ENCODE measurements around the gene CD47.

The CD47 gene

DNA sequence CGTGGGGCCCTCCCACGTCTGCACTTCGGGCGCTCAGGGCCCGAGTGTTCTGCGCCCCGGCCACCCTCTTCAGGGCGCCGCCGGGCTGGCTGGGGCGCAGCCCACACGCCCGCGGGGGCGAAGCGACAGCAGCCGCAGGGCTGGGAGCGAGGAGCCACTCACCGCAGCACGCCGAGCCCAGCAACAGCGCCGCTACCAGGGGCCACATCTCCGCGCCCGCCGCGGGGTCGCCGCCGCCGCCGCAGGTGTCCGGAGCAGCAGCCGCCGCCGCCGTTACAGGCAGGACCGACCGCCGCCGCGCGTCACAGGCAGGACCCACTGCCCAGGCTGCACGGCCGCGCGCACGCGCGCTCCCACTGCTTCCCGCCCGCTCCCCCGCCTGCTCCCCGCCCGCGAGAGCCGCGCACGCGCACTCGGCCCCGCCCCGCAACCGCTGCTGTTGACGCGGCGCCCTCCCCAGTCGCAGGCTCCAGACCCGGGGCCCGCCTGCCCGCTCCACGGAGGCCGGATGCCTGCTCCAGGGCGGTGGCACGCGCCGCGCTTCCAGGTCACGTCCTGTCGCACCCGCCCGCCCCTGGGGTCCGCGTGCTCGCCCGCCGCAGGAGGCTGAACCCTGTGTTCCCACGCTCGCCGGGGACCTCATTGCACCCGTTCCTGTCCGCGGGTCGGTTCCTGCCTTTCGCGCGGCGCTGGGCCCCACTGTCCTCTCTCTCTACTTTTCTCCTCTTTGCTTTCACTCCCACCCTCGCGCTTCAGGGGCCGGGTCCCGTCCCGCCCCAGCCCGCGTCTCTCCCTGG lies at the start of gene CD47:
Gene CD47, minus strand, starts transcription at position 331 of the 797 bp plus-strand sequence. Its CDS starts 123 bp downstream, at position 208.
- DNase-seq: peak; percentile 97

DNA sequence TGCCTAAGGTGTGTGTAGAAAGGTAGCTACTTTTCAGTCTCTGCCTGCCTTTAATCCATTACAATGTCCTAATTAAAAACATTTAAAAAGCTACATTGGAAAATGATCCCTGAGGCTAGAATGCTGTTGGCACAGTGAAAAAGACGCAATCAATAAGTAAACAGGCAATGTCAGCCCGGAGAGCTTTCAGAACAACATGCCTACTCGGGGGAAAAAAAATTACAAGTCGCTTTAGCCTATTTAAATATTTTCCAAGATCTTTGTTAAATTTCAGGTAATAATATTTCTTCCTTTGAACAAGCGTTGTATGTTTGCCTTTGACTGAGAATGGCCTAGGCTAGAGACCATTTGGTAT lies 46.6 kb upstream of the CD47 start:
- no peak for DNase-seq

GRCh38 chr3:108136561-108137459 lies 46.0 kb upstream of the CD47 start:
- DNase-seq: no peak

GRCh38 chr3:108134555-108134880 lies 43.7 kb upstream of the CD47 start:
- DNase-seq: no peak

GRCh38 chr3:108133858-108134554 lies 43.2 kb upstream of the CD47 start:
- DNase-seq: peak; percentile 63

- DNase-seq: no peak
These were observed 42.2 kb upstream of the CD47 start for GRCh38 chr3:108133048-108133369.

- no peak for DNase-seq
These were observed 40.8 kb upstream of the CD47 start for GRCh38 chr3:108131475-108132134.

- DNase-seq: peak; percentile 42
These were observed 40.1 kb upstream of the CD47 start for GRCh38 chr3:108130701-108131474.

DNA sequence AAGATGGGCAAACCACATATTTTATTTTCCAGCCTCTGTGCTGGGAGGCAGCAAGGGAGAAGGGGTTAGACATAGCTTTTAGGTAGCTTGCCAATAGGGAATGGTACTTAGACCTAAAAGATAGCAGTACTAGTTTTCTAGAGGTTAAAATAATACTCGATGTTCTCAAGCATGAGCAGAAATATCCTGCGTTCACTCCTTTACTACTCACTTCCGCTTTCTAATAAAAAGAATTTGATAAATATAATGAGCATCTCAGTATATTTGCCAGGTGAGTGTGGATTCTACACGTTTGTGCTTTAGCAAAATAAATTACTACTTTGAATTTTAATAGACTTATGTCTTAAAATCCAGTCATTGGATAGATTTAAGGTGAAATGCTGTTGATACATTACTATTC lies 39.4 kb upstream of the CD47 start:
- no peak for DNase-seq

GRCh38 chr3:108127301-108127988 lies 36.6 kb upstream of the CD47 start:
- peak; percentile 86 for DNase-seq

DNA sequence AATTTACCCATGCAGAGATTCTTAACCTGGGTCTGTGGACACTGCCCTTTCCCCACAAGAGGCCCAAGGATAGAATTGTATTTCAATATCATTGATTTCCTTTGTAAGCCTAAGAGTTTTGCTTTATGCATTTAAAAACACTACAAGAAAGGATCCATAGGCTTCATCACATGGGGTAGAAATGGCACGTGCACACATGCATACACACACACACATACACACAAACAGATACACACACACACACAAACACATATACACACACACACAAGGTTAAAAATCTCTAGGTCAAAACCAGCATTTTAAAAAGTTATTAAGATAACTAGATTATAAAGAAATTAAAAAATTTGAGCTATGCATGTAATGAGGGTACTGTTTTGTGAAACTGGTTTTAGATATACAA lies 35.5 kb upstream of the CD47 start:
- no peak for DNase-seq

DNA sequence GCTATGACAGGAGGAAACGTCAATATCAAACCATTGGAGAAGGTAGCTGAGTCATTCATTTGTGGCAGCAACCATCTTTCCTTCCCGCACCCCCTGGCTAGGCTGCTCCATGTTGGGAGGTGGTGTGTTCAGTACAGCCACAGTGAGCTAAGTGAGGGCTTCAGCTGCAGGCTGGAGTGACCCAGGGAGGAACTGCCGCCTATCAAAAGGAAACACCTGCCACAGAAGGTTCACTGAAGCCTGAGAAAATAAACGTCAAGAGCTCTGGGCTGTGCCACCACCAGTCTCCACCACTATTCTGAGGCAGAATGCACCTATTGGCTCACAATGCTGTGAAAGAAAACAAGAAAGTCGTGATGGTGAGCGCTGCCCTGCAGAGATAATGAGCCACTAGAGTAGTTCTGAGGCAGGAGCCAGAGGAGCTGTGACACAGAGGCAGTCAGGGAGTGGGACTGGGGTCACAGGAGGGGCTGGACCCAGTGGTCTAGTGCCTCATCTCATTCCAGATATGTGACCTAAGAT lies 34.8 kb upstream of the CD47 start:
- DNase-seq: peak; percentile 71

DNA sequence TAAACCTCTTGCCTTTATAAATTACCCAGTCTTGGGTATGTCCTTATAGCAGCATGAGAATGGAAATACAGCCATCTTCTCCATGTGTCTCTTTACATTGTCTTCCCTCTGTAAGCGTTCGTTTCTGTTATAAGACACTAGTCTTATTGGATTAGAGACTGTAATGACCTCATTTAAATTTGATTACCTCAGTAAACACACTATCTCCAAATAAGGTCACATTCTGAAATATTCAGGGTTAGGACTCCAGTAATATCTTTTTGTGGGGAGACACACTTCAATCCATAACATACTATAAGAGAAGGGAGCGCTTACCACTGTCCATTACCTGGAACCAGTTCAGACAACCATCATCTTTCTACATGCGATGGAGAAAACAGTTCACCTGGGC lies 34.3 kb upstream of the CD47 start:
- DNase-seq: no peak

GRCh38 chr3:108124337-108125152 lies 33.7 kb upstream of the CD47 start:
- DNase-seq: peak; percentile 89

- DNase-seq: no peak
These were observed 32.5 kb upstream of the CD47 start for GRCh38 chr3:108123326-108123725.

- no peak for DNase-seq
These were observed 31.4 kb upstream of the CD47 start for GRCh38 chr3:108122276-108122675.

DNA sequence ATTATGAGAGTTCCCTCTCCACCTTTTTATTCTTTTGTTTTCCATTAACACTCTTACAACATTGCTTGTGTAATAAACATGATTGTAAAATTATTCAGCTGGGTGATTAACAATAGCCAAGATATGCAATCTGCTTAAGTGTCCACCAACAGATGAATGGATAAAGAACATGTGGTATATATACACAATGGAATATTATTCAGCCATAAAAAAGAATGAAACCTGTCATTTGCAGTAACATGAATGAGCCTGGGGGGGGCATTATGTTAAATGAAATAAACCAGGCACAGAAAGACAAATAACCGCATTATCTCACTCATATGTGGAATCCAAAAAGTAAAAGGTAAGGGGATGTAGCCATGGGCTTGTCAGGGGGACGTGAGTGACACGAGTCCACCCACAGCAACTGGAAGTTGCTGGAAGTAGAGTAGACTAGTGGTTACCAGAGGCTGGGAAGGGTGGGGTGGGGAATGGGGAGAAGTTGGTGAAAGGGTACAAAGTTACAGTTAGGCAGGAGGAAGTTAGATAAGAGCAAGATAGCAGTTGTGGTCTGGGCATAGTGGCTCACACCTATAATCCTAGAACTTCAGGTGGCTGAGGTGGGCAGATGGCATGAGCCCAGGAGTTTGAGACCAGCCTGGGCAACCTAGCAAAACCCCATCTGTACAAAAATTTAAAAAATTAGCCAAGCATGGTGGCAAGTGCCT lies 28.7 kb upstream of the CD47 start:
- no peak for DNase-seq

DNA sequence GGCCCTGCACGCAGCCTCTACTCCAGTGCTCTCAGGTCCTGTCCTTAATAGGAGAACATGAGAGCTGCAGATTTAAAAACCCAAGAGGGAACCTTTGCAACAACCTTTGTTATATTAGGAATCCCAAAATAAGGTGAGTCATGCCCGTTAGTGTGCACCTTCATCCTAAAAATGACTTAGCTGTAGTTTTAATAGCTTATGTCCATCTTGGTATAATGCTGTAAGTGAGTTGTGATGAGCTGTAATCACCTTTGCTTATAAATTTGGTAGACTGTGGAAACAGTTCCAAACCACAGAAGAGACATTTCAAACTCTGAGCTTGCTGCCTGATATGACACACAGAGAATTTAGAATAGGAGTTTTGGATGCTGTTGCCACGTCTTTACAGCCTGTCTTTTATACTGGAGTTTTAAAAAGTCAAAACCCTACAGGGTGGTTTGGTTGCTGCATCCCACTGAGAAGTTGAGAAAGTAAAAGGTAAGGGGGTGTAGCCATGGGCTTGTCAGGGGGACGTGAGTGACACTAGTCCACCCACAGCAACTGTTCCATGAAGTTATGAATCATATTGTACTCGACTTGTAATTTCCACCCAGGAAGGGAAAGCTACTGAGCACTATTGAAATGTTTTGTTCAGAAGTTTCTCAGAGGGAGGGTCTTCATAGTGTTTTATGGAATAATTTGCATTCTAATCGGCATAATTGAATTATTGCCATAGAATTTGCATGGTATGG lies 27.4 kb upstream of the CD47 start:
- DNase-seq: peak; percentile 41

GRCh38 chr3:108117241-108117775 lies 26.5 kb upstream of the CD47 start:
- DNase-seq: no peak
